ENCODE measurements around the gene ASCL2.

DNA sequence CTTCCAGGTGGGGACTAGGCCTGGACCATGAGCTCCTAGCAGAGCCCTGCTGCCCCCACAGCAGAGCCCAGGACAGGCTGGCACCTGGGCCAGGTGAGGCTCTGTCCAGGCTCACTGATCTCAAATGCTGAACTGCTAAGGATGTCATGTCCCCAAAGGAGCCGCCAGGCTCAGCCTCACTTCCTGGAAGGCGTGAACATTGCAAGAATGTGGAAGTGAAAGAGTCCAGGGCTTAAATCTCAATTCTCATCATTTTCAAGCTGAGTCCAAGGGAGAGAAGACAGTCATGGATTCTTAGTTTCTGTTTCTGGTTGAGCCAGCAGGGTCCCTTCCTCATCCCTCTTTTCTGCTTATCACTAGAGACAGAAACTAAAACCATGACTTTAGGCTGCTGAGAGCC is 5.0 kb downstream of the ASCL2 start:
- TF ChIP-seq GATA2 (IDR thresholded peaks at IDR 0.05; ENCODE audit: low read depth, low read length) (no peak), GATA3 (IDR thresholded peaks at IDR 0.05; ENCODE audit: low read depth, low read length) (no peak)

All from SH-SY5Y (cell line).